GM18507 (cell line): ENCODE data around the gene PDE6A.
"Not testable (repeated sequence)": the region's sequence is repeated elsewhere in the genome, so short reads cannot be mapped to it uniquely, and the experiment has no call there.

Experiments used
- DNase-seq: peaks from one replicate; pipeline ENCODE4 v3.0.0; 2011; ENCODE audit warnings: low read depth; ENCODE audit not compliant: insufficient read length; ENCODE audit errors: extremely low spot score
- FAIRE-seq: peaks from 2 replicates; lab custom pipeline; 2011; peaks lifted over from hg19 to GRCh38; lab: Jason Lieb, UNC

Gene PDE6A

DNA sequence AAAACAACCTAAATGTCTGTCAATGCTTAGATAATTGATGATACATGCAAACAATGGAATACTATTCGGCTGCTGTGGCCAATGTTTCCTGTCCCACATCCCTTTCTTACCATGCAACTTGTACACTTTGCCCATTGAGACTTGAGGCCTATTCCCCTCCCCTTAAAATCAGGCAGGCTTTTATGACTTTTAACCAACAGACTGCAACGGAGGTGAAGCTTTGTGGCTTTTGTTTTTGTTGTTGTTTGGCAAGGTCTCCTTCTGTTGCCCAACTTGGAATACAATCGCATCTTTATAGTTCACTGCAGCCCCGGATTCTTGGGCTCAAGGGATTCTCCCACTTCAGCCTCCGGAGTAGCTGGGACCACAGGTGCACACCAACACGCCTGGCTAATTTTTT is 10.2 kb upstream of the PDE6A start:
- DNase-seq (no peak), FAIRE-seq (no peak)

DNA sequence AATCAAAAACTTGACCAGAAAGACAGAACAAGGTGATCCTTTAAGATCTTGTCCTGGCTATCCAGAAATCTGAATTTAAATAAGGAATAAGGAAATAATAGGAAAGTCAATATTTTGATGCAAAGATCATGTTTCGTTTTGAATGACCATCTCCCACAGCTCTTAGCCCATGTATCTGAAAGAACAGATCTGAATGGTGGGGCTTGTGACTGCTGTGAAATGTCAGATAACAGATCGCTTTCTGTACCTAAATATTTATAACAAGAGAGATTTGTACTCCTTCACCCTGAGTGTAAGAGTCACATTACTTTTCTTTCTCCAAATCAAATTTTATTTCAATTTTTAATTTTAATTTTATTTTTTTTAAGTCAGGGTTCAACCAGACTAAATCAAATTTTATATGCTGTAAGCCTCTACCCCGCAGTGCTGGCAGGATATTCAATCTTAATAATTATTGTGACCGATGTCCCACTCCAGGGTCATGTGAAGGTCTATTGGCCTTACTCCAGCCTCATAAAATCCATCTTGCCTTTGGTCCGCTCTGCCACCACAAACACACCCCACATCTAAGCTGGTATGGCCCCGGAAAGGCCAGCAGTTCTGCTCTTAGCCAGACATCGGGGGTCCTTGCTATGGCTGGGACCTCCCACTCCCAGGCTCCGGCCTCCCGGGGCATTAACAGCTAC is 9.0 kb upstream of the PDE6A start:
- no peak for DNase-seq
- FAIRE-seq: no peak

DNA sequence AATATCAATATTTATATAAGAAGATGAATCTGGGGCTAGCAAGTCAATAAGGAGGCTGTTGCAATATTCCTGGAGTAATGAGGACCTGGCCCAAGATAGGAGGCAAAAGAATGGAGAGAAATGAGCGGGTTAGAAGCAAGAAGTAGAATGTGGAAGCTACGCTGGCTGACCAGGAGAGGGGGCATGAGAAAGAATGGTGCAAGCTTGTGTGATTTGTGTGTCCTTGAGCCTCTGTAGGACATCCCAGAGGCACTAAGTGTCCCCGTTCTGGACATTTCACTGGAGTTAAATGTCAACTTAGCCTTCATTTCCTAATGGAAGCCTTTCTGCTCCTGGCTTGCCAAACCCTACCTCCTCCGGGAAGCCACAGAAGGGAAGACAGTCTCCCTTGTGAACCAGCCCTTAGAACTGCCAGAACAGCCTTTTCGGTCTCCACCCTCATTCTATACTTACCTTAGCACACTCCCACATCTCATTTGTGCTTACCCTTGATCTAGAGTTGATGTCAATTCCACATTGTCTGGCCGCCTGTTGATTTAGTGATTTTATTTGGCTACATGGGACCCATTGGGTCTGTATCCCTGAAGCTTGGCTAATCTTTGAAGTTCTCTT is 6.7 kb upstream of the PDE6A start:
- FAIRE-seq: no peak

DNA sequence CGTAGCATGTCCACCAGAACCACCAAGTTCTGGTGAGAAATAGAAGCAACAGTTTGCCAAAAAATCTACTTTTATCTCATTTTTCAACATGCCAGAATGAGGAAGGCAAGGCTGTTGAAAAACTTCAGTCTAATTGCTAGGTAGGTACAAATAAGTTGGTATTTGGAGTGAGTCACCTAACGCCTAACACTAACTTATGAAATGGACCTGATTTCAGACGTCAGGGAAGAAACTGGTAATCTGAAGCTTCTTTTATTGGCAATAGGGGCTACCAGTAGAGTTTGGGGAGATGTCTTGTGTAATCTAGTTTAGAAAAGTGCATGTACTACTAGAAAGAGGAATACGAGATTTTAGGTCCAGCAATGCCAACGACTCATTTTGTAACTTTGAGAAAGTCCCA is 4.4 kb upstream of the PDE6A start:
- no peak for DNase-seq
- FAIRE-seq: no peak

More for the DNA sequence above, 6.7 kb upstream of the PDE6A start:
- no peak for DNase-seq

DNA sequence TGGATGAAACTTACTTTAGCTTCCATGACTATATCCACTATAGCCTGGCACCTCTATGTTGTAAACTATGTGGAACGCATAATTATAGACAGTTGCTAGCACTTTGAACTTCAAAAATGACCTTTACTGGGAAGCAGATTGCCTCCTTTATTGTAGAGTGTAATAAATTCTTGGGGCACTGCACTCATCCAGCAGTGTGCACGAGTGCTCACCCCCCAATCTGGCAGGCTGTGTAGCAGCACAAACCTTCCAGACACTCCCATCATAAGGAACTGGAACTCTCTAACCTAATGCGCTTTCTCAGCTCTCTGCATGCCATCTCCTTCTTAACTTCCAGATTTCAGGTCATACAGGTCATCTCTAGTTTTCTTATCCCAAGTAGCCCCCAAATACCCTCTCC is 1.5 kb upstream of the PDE6A start:
- DNase-seq (no peak), FAIRE-seq (no peak)

DNA sequence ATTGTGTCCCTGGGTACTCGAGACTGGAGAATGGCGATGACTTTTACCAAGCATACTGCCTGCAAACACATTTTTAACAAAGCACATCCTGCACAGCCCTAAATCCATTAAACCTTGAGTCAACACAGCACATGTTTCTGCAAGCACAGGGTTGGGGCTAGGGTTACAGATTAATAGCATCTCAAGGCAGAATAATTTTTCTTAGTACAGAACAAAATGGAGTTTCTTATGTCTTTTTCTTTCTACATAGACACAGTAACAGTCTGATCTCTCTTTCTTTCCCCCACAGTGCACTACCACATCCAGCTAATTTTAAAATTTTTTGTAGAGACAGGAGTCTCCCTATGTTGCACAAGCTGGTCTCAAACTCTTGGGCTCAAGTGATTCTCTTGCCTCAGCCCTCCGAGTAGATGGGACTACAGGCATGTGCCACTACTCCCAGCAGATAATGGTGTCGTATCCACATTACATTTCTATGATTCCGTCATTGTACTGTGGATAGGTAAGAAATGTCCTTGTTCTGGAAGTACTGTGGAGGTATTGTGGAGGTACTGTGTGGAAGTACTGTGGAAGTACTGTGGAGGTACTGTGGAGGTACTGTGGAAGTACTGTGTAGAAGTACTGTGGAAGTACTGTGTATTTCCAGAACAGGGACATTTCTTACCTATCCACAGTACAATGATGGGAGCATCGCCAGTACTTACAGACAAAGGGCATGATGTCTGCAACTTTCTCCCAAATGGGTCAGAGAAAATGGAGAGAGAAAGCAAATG is 1.2 kb downstream of the PDE6A start:
- DNase-seq, FAIRE-seq: not testable (repeated sequence)

DNA sequence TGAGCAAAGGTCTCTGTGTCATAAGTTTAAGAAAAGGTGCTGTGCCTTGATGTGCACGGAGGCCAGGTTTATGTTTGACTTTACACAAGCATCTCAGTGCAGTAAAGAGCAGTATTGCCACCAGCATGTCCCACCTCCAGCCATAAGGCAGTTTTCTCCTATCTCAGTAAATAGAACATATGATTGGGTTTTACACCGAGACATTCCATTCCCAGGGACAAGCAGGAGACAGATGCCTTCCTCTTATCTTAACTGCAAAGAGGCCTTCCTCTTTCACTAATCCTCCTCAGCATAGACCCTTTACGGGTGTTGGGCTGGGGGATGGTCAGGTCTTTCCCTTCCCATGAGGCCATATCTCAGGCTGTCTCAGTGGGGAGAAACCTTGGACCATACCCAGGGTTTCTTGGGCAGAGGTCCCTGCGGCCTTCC is 1.8 kb downstream of the PDE6A start:
- DNase-seq, FAIRE-seq: not testable (repeated sequence)

DNA sequence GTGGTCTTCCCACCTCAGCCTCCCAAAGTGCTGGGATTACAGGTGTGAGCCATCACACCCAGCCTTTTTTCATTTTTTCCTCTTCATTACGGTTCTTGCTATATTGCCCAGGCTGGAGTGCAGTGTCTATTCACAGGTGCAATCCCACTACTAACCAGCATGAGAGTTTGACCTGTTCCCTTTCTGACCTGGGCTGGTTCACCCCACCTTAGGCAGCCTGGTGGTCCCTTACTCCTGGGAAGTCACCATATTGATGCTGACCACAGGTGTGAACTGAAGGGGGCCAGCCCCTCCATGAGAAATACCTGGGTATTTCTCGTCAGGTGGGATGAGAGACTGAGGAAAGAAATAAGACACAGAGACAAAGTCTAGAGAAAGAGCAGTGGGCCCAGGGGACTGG is 2.4 kb downstream of the PDE6A start:
- no peak for FAIRE-seq

DNA sequence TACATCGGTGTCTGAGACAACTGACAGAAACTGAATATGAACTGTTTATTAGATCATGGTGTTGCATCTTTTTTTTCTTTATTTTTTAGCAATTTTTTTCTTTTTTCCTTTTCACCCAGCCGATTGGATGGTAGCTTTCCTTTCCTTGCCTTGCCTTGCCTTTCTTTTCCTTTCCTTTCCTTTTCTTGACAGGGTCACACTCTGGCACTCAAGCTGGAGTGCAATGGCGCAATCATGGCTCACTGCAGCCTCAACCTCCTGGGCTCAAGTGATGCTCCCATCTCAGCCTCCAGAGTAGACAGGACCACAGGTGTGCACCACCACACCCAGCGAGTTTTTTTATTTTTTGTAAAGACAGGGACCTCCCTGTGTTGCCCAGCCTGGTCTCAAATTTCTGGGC is 2.8 kb downstream of the PDE6A start:
- DNase-seq: no peak

More for the DNA sequence above, 2.4 kb downstream of the PDE6A start:
- DNase-seq: no peak

DNA sequence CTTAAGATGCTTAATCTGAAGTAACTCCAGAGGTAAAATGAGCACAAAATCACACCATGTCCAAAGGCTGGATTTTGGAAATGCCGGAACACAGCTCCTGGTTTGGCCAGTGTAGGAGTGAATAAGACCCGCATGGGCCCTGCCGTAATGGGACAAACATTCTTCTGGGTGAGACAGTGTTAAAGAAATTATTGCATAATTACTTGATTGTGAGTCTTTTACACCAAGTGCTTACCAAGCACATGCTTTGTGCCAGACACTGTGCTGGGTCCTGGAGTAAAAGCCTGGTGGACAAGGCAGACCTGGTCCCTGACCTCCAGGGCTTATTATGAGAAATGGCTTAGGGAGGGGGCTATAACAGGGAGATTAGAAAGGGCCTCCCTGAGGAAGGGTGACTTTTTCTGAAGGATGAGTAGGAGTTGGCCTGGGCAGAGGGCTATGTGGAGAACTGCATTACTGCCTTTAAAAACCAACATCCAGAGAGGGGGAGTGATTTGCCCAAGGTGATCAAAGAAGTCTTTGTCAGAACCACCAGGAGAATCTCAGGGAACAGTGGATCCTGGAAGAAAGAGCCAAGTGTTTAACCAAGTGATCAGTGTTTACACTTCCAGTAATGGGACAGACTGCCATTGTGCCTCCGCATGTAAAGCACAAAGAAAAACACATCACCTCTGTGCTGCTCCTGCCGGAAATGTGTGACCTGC is 3.5 kb downstream of the PDE6A start:
- no peak for DNase-seq

More for the DNA sequence above, 2.8 kb downstream of the PDE6A start:
- FAIRE-seq: no peak

DNA sequence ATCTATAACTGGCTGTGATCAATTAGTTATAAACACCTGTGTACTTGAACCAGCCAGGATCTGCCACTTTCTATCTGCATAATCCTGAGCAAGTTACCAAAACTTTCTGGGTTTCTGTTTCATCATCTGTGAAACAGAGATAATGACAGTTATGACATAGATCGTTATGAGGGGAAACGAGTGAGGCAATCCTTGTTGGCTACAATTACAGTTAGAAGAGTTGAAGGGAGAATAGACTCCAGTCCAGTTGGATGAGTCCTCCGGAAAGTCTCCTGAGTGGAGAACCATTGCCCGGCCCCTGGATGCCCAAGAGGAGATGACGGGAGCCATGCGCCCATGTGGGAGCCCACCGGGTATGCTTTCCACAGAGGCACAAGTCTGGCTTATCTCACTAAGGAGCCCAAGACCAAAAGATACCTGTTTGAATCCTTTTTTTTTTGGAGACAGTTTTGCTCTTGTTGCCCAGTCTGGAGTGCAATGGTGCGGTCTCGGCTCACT is 4.5 kb downstream of the PDE6A start:
- DNase-seq: no peak
- no peak for FAIRE-seq

More for the DNA sequence above, 3.5 kb downstream of the PDE6A start:
- FAIRE-seq: no peak

DNA sequence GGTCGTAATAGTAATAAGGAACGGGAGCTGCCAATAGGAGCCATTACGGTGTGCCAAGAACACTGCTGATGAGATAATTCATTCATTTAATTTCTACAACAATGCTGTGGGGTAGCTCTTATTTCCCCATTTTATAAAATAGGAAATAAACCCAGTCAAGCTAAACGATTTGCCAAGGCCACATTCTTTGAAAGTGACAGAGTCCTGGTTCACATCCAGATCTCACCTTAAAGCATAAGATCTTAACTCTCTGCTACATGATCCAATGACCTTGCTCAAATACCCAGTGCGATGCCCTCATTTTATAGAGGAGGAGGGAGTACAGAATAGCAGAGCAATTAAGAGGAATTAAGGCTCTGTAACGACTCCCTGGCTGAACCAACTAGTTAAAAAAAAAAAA is 5.0 kb downstream of the PDE6A start:
- FAIRE-seq: no peak
- DNase-seq: no peak

DNA sequence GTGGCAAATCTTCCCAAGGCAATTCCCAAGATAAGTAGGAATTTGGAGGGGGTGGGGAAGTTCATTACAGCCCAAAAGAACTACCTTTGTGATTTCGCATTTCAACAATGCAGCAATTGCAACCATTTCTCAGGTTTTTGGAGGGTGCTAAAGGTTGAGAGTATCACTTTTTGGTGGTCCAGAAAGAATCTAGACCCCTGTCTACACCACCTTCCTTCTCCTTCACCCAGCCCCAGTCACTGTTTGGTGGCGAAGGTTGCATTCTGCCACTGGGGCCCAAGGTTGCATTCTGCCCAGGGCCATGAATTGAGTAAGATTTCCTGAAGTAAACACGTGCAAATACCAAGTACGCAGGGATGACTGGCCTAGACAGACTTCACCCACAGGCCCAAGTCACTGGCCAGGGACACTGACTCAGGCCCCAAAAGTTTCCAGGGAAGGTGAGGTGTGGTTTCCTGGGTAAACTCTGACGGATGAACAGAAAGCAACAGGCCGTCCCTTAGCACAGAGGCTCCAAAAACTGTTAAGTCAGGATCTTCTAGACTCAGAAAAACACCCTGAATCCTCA is 5.7 kb downstream of the PDE6A start:
- FAIRE-seq (no peak), DNase-seq (no peak)

DNA sequence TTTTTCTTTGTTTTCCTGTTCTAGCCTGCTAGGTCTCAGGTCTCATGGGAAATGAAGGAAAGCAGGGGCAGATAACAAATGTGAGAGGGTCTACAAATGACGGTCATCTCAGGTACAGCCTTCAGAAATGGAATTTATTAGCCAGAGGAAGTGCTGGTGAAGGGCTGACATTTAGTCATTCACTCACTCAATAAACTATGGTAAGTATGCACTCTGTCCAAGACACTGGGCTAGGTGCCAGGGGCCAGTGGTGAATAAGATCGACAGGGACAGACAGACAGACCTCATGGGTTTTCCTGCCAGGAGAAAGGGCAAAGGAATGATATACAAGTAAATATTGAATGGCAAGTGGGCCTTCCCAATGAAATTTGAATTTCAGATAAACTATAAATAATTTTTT is 6.3 kb downstream of the PDE6A start:
- DNase-seq (no peak), FAIRE-seq (no peak)

DNA sequence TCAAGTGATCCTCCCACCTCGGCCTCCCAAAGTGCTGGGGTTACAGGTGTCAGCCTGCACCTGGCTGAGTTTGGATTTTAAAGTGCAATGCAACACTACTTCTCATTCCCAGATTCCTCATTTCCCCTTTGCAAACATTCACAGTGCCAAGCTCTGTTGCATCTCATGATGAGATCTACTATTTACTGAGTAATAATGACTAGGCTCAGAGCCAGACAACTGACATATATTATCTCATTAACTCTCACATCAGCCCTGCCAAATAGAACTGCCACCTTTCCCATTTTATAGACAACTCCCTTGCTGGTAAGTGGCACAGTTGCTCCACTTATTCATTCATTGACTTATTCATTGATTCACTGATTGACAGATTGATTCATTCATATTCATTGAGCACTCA is 7.0 kb downstream of the PDE6A start:
- FAIRE-seq (no peak), DNase-seq (no peak)

DNA sequence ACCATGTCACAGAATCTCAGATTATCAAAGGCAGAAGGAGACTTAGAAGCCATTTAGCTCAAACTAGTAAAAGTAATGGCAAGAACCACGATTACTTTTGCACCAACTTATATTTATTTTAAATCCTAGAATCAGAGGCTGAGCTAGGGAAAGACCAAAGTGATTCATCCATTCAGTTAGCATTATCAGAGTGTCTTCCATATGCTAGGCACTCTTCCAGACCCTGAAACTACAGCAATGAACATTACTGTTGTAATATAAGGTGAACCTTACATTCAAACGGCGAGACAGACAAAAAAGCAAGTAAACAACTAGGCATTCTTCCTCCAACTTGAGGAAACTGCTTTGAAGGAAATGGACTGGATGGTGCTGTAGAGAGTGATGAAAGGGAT is 7.9 kb downstream of the PDE6A start:
- DNase-seq: no peak
- no peak for FAIRE-seq

DNA sequence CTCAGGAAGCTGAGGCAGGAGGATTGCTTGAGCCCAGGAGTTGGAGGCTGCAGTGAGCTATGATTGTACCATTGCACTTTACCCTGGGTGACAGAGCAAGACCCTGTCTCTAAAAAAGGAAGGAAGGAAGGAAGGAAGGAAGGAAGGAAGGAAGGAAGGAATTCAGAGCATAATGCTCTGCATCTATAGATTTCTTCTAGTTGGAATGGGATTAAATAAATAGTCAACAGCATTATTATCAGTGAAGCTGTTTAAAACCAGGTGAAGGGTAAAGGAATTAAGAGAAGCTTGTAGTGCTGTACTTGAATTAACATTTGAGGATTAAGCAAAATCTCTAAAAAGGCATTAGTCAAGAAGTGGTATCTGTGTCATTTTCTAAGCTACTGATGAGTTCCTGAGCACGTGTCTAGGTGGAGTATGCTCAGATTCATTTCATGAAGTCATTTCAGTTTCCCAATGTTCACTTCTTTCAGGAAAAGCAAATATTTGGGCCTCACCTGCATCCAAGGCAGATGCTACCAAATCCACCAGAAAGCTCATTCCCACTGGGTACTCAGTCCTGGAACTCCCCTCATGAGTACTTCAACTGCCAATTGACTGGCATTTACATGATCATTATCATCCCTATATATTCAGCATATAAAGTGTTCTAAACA is 8.4 kb downstream of the PDE6A start:
- DNase-seq (no peak), FAIRE-seq (no peak)

DNA sequence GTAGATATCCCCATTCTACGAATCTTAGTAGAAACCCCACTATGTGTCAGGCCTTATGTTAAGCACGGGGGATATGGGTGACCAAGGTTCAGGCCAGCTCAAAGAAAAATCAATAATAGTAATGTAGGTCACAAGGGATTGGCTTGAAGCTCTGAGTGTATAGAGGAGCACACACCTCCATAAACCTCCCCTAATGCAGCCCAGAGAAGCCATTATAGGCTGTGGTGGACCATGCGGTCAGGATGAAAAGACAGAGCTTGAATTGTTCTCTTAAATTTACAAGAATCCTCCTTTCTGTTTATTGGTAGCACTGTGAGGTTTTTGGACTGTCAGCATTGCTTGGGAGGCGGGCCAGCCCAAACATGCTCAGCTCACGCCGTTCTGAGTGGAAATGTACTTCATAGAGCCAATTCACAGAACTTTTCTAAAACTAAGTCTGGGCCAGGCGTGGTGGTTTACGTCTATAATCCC is 9.1 kb downstream of the PDE6A start:
- FAIRE-seq (no peak), DNase-seq (no peak)
